Measurements from ENCODE around the gene SPATA9.

Gene SPATA9, protein sequence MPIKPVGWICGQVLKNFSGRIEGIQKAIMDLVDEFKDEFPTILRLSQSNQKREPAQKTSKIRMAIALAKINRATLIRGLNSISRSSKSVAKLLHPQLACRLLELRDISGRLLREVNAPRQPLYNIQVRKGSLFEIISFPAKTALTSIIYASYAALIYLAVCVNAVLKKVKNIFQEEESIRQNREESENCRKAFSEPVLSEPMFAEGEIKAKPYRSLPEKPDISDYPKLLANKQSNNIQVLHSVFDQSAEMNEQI

DNA sequence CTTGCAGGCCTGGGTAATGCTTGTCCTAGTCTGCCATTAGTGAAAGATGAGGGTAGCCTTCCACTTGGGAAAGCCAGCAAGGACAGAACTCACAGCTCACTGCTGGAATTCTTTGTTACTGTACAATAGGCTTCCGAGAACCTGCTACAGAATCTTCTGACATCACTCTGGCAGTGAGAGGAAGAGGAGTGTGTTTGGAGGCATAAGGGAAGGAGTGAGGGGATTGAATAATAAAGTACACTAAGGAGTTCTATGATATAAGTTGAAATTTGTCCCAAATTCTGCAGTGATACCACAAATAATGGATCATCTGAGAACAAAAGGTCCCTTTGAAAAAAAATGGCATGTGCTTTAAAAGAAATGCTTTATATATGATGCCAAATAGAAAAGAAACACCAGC lies at the start of gene SPATA9:
Gene SPATA9, minus strand, starts transcription at position 101 of the 400 bp plus-strand sequence. CDS start 137 bp downstream, outside the sequence.
- peak; percentile 8 for DNase-seq (ENCODE audit: low spot score)

DNA sequence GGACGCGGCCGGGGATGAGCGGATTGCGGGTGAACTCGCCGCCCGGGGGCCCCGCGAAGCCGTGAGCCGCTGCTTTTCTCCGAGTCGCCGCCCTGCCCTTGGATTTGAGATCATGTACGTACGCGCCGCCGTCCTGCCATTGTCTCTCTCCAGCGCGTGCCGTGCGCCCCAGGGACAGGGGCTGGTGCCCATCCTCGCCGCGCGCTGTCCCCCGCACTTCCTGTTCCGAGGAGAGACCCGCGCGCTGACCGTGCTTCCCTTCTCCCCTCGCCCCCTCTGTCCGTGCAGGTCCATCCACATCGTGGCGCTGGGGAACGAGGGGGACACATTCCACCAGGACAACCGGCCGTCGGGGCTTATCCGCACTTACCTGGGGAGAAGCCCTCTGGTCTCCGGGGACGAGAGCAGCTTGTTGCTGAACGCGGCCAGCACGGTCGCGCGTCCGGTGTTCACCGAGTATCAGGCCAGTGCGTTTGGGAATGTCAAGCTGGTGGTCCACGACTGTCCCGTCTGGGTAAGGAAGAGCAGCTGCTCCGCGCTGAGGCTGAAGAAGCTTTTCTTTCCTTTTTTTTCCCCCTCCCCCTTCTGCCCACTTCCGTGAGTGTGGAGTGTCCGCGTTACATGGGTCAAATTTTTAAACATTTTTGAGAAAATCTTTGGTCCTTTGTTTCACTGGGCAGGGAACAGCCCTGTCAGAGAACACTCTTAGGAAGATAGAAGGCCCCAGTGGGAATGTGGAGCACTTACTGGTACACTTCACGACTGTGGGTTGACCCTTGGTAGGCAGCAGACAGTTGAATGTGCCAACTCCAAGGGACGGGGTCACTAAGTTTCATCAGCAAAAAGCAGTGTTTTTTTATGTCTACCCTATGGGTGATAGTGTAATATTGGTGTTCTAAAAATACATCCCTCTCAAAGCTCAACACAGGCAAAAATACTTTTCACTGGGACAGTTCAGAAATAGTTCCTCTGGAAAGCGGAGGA lies 49.1 kb upstream of the SPATA9 start:
- DNase-seq (ENCODE audit: low spot score), result no peak

DNA sequence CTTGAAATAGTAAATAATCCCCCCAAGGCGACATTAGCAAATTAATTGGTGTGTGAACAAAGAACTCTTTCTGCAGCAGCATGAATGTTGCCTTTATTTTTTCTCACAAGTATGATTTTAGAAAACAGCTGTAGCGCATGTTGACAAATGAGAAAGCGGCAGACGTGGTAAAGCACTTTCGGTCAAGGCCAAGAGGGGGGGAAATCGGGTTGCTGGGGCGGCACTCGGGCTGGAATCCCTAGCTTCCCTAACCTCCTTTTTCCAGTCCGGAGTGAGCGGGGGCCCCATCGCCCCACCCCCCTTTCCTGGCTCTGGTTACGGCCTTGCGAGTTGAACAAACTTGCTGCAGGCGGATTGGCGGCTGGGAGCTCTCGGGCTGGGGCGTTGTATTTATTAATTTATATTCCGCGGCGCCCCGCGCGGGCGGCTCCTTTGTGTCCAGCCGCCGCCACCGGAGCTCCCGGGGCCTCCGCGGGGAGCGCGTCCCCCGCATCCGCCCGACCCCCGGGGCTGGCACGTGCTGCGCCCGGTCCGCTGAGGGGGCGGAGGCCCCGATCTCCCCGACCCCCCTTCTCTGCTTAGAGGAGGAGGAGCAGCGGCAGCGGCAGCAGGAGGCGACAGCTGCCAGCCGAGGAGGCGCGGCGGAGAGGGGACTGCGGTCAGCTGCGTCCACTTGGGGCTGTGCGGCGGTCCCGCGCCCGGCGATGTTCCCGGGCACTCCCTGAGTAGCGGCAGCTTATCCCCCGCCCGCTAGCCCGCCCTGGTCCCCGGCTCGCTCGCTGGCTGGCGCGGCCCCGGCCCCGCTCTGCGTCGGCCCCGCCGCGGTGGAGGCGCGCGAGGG lies 48.2 kb upstream of the SPATA9 start, which contains the start of gene RHOBTB3:
Gene RHOBTB3, plus strand, starts transcription at position 607 of the 841 bp plus-strand sequence. CDS start 347 bp downstream, outside the sequence.
- peak; percentile 52 for DNase-seq (ENCODE audit: low spot score)

DNA sequence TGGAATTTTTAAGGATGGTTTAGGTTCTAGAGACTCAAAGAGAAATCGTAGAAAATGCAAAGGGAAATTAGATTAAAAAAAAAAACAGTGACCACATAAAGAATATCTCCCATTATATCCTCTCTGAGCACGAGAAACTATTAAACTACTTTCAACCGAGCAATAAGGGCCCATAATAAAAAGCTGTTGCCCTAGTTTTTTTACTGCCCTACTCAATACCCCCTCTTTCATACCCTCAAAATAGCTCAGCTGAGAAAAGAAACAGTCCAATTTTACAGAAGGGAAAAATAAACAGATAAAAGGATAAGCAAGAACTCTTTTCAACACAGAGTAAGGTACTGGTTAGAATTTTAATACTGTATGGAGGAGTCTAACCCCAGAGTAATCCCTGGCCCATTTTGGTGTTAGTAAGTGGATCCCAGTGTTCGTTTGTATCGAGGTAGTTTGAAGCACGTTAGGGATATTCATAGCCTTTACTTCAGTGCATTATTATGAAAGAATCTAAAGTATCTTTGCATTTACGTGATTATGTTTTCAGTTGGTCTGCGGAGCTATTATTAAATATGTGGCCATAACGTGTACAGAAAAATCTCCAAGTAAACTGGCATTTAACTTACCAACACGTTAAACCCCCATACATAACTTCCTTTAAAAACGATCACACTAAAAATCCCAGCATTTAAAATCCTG lies 47.4 kb upstream of the SPATA9 start:
- no peak for DNase-seq (ENCODE audit: low spot score)

DNA sequence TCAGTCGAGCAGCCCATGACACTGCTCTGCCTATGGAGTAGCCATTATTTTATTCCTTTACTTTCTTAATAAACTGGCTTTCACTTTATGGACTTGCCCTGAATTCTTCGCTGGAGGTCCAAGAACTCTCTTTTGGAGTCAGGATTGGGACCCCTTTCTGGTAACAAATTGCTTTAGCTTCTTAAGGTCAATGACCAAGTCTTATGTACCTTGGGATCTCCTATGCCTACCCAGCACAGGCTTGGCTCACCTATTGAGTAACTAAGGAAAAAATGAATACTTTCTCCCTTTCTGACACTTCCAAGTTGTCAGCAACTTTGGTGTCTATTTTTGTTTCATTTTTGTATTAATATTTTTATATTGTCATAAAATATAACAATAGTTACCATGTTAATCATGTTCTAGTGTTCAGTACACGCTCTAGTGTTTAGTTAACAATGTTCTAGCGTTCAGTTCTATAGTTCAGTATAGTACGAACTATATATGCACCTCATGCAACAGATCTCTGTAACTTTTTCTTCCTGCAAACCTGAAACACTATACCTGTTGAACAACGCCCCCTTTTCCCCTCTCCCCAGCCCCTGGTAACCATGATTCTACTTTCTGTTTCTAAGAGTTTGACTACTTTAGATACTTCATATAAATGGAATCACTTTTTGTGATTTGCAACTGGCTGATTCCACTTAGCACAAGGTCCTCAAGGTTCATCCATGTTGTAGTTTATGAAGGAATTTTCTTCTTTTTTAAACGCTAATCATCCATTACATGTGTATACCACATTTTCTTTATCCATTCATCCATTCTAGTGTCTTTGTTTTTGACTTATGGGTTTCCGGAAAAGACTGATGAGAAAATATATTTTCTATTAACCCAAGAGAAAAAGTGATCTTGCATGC lies 46.6 kb upstream of the SPATA9 start:
- no peak for DNase-seq (ENCODE audit: low spot score)

- no peak for DNase-seq (ENCODE audit: low spot score)
Measured at GRCh38 chr5:95728494-95729114, 45.8 kb upstream of the SPATA9 start.

GRCh38 chr5:95727764-95728191 lies 45.0 kb upstream of the SPATA9 start:
- DNase-seq (ENCODE audit: low spot score), result no peak

GRCh38 chr5:95726811-95727763 lies 44.3 kb upstream of the SPATA9 start:
- no peak for DNase-seq (ENCODE audit: low spot score)

- DNase-seq (ENCODE audit: low spot score), result no peak
Measured at GRCh38 chr5:95725937-95726810, 43.4 kb upstream of the SPATA9 start.

DNA sequence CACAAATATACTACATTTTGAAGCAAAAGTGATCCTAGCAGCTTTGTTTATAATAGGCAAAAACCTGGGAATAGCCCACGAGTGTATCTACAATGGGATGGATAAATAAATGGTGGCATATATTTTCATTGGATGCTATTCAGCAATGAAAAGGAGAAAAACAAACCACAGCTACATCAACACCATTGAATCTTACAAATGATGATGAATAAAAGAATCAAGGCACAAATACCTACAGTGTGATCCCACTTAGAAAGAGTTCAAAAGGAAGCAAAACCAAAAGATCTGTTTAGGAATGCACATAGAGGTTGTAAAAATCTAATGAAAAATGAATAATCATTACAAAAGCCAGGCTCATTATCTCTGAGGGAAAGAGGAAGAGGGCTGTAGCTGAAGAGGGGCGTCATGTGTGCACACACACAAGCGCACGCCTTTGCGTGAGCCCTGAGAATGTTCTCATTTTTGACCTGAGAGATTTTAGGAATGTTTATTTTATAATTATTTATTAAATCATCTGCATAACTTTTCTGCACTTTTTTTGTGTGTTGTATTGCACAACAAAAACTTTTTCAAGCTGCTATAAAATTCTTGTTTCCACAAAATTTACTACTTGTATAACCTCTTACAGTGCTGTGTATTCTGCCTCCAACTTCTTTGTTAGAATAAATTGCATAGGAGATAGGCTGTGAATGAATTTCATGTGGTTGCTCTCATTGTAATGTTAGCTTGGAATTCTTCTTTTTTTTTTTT lies 42.5 kb upstream of the SPATA9 start:
- DNase-seq (ENCODE audit: low spot score), result no peak

- no peak for DNase-seq (ENCODE audit: low spot score)
Measured at GRCh38 chr5:95723632-95724369, 41.0 kb upstream of the SPATA9 start.

- DNase-seq (ENCODE audit: low spot score), result no peak
Measured at GRCh38 chr5:95721582-95722295, 38.9 kb upstream of the SPATA9 start.

DNA sequence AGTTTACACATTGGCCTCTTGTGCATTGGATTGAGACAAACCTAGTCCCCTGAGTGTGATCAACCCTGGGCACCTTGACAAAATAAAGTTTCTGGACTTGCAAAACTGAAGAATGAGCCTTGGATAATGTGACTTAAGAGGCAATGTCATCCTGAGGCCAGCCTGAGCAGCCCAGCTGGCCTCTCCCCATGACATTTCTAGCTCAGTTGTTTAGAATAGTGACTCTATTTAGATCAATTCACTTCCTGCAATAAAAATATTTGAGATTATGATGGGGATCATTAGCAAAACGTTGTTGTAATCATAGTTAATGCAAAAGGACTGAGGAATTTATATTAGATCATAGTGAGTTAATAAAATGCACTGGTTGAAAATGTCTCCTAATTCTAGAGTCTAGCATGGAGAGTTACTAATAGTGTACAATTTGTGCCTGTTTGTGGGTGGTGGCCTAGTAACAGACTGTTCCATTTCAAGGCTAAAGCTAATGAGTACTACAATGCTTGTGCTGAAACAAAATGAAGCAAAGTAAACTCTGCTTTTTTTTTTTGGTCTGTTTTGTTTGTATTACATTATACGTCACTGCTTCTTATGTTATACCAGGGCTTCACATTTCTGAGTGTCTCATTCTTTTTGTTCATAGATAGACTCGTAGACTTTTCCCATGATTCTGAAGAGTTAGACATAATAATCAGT lies 37.4 kb upstream of the SPATA9 start:
- no peak for DNase-seq (ENCODE audit: low spot score)

GRCh38 chr5:95718738-95719137 lies 35.9 kb upstream of the SPATA9 start:
- no peak for DNase-seq (ENCODE audit: low spot score)

DNA sequence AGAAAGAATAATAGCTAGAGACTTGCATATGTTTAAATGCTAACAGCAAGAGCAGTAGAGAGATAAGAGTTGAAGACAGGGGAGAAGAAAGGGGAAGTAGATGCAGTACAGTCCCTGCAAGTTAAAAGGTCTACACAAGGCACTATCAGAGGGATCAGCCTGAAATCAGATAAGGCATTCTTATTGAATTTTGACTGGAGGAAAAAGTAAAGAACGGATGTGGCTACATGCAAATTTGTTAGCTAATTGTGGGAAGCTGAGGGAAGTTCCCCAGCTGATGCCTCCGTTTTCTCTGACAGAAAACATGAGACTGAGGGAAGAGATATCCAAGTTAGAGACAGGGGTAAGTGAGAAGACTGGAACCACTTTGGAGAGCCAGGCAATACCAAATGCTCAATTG lies 35.4 kb upstream of the SPATA9 start:
- no peak for DNase-seq (ENCODE audit: low spot score)
